IPS-NIHi11 (cell line): ENCODE results near the gene MACROD1.

Experiments used
- DNase-seq: peaks from one replicate; pipeline ENCODE4 v3.0.0; 2012; ENCODE audit warnings: mixed read lengths, low spot score

MACROD1 gene

DNA sequence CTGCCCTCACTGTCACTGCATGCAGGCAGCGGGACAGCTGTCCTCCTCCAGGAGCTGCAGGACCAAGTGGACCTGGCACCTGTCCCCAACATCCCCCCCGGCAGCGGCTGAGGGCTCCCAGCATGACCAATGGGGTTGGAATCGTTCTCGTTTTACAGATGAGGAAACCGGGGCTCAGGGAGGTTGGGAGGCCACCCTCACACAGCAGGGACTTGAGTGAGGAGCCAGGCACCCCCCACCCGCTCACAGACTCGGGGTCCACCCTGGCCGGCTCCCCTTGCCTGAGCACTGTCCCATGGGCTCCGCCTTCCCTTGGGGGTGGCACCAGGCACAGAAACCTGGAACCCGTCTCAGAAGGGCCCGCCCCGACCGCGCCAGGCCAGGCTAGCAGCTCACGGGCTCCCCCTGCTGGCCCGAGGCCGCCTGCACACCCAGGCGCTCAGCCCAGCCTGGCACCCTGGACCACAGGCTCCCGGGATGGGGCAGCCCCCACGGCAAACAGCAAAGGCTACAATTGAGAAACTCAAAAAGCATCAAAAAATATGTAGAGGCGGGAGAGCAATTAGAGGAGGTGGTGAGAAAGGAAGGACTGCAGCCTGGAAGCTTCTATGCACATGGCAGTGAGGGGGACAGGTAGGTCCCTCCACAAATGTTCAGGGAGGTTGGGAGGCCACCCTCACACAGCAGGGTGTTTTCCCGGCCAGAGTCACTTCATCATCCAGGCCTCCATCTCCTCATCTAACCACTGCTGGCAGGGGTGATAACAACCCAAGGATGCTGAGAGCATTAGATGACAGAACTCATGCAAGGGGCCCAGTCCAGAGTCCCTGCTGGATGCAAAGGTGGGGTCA is 12.8 kb downstream of the MACROD1 start:
- DNase-seq, result peak; percentile 98

DNA sequence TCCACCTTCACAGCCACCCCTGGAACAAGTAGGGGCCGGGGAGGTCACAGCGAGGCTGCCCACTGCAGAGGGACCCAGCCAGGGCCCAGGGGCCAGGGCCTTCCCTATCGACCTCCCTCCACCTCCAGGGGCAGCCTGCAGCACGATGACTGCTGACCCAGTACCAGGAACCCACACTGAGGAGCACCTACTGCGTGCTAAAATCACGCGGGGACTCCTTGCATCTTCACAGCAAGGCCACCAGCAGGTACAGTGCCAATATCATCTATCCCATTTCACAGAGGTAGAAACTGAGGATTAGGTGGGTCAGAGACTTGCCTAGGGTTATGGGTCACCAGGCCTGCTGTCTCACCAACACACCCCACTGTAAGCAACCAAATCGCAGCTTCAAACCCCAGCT is 14.6 kb downstream of the MACROD1 start:
- no peak for DNase-seq

DNA sequence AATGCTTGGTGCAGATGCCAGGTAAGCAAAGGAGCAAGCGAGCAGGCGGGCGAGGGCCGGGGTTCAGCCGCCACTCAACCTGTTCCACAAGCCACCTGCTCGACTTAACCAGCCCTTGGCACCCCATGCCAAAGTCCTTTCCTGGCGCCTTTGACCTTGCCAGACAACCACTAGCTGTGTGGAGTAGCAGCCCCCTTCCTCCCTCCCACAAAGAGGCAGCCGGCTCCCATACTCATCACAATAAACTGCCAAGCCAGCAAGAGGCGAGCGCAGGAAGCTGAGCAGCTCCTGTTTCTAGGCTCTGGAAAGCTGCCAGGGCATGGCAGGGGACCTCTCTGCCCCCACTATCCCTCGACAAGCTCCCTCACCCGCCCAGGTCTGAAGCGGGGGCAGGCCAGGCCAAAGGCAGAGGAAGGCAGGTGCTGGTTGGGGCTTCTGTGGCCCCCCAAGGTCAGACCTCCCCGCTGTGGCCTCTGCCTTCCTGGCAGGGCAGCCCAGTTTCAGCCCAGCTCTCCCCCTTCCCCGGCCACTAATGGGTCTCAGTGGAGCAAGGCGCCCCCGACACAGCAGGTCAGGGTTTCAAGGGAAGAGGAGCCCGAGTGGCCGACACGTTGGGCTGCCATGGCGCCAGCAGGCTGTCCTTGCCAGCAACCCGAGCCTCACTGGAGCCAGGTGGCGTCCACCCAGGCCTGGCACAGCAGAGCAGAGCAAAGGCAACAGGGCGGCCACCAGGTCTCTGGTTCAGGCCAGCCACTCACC is 15.3 kb downstream of the MACROD1 start:
- DNase-seq, result no peak

GRCh38 chr11:64150051-64150450 is 15.9 kb downstream of the MACROD1 start:
- no peak for DNase-seq

GRCh38 chr11:64148917-64149617 is 16.8 kb downstream of the MACROD1 start:
- no peak for DNase-seq

- DNase-seq, result peak; percentile 87
These were observed 17.5 kb downstream of the MACROD1 start for GRCh38 chr11:64148226-64148916.

- DNase-seq, result peak; percentile 87
These were observed 19.6 kb downstream of the MACROD1 start for GRCh38 chr11:64146036-64146955.

DNA sequence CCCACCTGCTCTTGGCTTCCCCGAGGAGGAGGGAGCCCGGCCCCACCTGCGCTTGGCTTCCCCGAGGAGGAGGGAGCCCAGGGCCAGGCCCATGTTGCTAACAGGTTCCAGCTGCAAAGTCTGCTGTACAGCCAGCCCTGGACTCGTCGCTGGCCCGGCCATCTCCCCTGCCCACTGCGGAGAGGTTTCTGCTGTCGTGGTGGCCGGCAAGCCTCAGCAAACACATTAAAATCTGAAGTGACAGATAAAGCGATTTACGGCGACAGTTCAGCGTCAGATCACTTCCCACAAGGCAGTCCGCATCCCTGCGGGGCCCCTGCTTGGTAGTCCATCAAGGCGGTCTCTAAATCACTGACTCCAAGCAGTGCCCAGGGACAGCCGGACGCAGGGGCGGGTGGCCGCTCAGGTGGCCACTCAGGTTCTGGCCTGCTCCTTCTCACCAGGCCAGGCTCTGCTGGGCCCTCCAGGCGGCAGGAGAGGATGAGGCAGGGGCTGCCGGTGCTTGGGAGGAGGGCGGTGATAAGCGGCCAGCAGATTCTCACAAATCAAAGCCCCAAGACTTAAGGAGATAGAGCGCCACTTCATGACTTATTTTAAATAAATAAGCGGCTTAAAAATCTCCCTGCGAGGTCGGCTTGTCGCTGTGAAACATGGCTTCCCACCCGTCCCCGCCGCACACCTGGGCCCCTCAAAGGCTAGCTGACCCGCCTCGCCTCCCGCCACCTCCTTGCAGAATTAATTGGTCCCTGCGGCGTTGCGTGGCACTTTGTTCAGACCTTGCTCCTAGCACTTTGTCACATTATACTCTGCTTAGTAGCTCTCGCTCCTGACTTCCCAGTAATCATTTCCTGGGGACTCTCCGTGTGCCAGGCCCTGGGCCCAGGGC is 21.1 kb downstream of the MACROD1 start:
- no peak for DNase-seq

DNA sequence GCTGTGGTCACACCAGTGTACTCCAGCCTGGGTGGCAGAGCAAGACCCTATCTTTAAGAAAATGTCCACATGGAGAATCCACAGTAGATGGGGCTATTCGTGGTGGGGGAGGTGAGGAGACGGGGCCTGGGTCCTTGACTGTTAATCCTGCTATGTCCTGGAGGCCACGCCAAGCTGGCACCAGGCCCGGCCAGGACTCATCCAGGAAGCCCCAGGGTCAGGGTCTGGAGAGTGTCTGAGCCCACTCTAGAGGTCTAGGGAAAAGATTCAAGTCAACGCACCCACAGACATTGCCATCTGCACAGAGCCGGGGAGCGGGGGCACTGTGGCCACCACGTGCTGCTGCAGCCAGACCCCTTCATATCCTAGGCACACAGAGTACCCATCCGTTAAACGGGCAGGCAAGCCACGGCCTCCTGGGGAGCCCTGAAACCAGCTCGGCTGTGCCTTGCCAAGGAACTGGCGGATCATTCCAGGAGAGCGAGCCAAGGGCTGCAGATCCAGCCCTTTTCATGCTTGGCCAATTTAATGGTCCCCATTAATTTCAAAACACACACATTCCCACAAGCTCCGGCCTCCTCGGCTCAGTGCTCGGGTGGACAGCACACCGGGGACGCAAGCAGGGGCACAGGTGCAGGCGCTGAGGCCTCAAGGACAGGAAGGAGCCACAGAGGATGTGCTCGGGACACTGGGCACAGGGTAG is 24.7 kb downstream of the MACROD1 start:
- DNase-seq, result no peak

- no peak for DNase-seq
These were observed 25.8 kb downstream of the MACROD1 start for GRCh38 chr11:64140082-64140481.

DNA sequence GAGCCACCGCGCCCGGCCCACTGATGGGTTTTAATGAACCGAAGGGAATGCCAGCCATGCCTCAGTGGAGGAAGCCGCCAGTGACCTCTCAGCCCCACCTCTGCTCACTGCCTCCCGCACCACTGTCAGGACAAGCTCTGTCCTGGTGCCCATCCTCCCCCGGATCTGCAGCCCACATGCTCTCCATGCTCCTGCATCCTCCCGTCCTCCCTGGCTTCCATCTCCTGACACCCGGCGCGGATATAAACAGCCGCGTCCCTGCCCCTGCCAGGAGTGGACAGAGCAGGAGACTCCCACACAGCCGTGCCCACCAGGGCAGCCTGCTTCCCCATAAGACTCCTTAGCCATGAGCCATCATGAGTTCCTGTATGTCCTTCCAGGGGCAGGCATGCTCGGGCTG is 26.9 kb downstream of the MACROD1 start:
- DNase-seq, result no peak

- no peak for DNase-seq
These were observed 27.5 kb downstream of the MACROD1 start for GRCh38 chr11:64138398-64138797.

GRCh38 chr11:64136765-64137441 is 29.0 kb downstream of the MACROD1 start:
- DNase-seq, result peak; percentile 65

- DNase-seq, result no peak
These were observed 30.2 kb downstream of the MACROD1 start for GRCh38 chr11:64135711-64136110.

DNA sequence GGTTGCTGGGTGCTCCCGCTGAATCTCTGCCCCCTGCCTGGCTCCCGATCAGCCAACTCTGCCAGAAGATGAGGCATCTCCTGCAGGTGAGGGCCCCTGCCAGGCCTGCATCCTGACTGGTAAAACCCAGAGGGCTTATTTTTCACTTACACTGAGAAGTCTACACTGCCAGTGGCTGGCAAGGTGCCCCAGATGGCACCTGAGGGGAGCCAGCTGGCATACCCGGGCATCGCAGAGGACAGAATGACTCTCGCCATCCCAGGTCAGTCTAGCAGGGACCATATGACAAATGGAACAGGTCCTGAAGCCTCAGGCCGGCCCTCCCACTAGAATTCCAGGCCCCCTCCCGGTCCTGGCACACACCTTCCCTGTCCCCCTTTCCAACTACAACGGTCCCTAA is 30.9 kb downstream of the MACROD1 start:
- no peak for DNase-seq

- DNase-seq, result no peak
These were observed 32.8 kb downstream of the MACROD1 start for GRCh38 chr11:64132982-64133705.

DNA sequence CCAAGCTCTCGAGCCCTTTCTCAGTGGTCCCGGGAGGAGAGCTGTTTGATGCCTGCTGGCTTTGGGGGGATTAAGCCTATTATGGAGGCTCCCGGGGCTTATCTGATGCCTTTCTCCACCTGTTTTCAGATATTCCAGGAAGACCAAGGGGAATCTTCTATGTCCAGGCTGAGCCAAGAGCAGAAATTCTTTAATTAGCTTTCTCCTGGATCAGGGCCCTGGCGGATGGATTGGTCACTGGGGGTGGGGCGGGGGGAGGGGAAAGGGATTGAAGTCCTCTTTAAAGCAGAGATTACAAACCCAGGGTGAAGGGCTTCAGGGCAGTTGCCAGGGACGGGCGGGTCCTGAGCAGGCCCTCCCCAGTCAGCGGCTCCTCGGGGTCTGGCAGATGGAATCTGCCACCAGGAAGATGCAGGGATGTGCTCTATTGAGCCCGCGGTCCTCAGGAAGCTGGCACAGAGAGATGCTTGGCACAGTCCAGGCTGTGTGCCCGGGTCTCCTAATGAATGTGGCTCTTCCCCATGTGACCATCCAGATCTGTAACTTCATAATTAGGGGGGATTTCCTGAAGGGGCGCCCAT is 33.6 kb downstream of the MACROD1 start:
- no peak for DNase-seq
